Adrenal gland (tissue), 5 donors: Measurements from ENCODE around the gene PLAC1.

Experiments
- POLR2A ChIP-seq, 2 donors: fragments of 450-650 bp; IDR thresholded peaks; one replicate each; pipeline ENCODE4 v1.6.1; 2017; ENCODE audit warnings: antibody characterized with exemption in 2 of 2, mild to moderate bottlenecking in 2 of 2, moderate library complexity in 1 of 2
- TF ChIP-seq, protein P1 (sequence below), 6 experiments: fragments of 450-650 bp in 4 of 6; fragments of 200-600 bp in 2 of 6; sonication (generic) in 1 of 6; IDR thresholded peaks; 1 replicate in 5 of 6; 2 replicates in 1 of 6; pipeline versions ENCODE4 v1.5.1 to v1.8.0; 2016 to 2021; ENCODE audit warnings: antibody characterized with exemption in 6 of 6, mild to moderate bottlenecking in 2 of 6, moderate library complexity in 1 of 6
- donor health status: DM: no; HTN: no; CAD: no.

DNA sequence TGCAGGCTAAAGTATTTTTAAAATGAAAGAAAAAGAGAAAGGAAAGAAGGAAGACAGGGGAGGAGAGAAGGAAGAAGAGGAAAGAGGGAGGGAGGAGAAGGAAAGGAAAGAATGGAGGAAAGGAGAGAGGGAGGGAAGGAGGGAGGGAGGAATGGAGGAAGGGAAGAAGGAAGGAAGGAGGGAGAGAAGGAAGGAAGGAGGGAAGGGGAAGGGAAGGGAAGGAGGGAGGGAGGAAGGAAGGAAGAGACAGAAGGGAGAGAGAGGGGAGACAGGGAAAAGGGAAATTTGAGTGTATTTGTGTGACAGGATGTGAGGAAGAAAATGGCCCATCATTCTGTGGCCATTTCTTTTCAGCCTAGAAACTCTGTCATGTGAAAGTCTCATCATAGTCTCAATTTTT lies 14.9 kb upstream of the PLAC1 start:
- TF ChIP-seq, protein P1, sequence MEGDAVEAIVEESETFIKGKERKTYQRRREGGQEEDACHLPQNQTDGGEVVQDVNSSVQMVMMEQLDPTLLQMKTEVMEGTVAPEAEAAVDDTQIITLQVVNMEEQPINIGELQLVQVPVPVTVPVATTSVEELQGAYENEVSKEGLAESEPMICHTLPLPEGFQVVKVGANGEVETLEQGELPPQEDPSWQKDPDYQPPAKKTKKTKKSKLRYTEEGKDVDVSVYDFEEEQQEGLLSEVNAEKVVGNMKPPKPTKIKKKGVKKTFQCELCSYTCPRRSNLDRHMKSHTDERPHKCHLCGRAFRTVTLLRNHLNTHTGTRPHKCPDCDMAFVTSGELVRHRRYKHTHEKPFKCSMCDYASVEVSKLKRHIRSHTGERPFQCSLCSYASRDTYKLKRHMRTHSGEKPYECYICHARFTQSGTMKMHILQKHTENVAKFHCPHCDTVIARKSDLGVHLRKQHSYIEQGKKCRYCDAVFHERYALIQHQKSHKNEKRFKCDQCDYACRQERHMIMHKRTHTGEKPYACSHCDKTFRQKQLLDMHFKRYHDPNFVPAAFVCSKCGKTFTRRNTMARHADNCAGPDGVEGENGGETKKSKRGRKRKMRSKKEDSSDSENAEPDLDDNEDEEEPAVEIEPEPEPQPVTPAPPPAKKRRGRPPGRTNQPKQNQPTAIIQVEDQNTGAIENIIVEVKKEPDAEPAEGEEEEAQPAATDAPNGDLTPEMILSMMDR (IDR thresholded peaks at IDR 0.05) = no peak
- TF ChIP-seq POLR2A (IDR thresholded peaks at IDR 0.05) = no peak
